HepG2 (cell line): ENCODE data around the gene DHX58. TPM values are rescaled to one million over a fixed set of nuclear protein-coding genes. Genes with fewer than 3 reads are reported as not detected.
A peak's percentile ranks its signal among the peaks of the same experiment; 100 is the strongest.

Source experiments
- ATF7 ChIP-seq, 2 experiments: fragments of 450-650 bp in 1 of 2; sonication (generic) in 1 of 2; formaldehyde crosslinking in 1 of 2; IDR thresholded peaks; 2 replicates each; pipeline versions ENCODE4 v1.4.0 to v1.6.1; 2016 to 2020; ENCODE audit warnings: antibody characterized with exemption in 1 of 2, mild to moderate bottlenecking in 1 of 2, missing genetic modification reagents in 1 of 2
- CHCHD3 ChIP-seq: sonication (generic); formaldehyde crosslinking; IDR thresholded peaks from 2 replicates; pipeline ENCODE4 v1.8.0; 2022; ENCODE audit warnings: mild to moderate bottlenecking, missing genetic modification reagents, moderate library complexity
- CHD2 ChIP-seq: IDR thresholded peaks from 2 replicates; pipeline ENCODE4 v1.6.1; 2011; ENCODE audit warnings: low read depth, low read length, improper control_type of control experiment
- EED ChIP-seq: sonication (generic); formaldehyde crosslinking; IDR thresholded peaks from 2 replicates; pipeline ENCODE4 v1.5.0; 2020; ENCODE audit warnings: mild to moderate bottlenecking, missing genetic modification reagents
- KLF6 ChIP-seq: IDR thresholded peaks from 2 replicates; pipeline ENCODE4 v1.8.0; 2016; ENCODE audit warnings: missing biosample characterization, missing genetic modification reagents
- MNT ChIP-seq: fragments of 450-650 bp; IDR thresholded peaks from 2 replicates; pipeline ENCODE4 v1.6.1; 2016
- PITX1 ChIP-seq: sonication (generic); formaldehyde crosslinking; IDR thresholded peaks from 2 replicates; pipeline ENCODE4 v1.5.1; 2020; ENCODE audit warnings: mild to moderate bottlenecking, missing genetic modification reagents
- RAD21 ChIP-seq: fragments of 450-650 bp; formaldehyde crosslinking; IDR thresholded peaks from 2 replicates; pipeline ENCODE4 v1.5.0; 2020; ENCODE audit warnings: mild to moderate bottlenecking
- RXRA ChIP-seq: sonication (generic); formaldehyde crosslinking; IDR thresholded peaks from 2 replicates; pipeline ENCODE4 v1.5.1; 2020; ENCODE audit warnings: missing genetic modification reagents
- ZNF367 ChIP-seq: sonication (generic); formaldehyde crosslinking; IDR thresholded peaks from 2 replicates; pipeline ENCODE4 v1.4.0; 2020; ENCODE audit warnings: missing genetic modification reagents, borderline replicate concordance
- ZNF430 ChIP-seq: sonication (generic); formaldehyde crosslinking; IDR thresholded peaks from 2 replicates; pipeline ENCODE4 v1.9.0; 2021; ENCODE audit warnings: mild to moderate bottlenecking, missing genetic modification reagents
- ZNF746 ChIP-seq: sonication (generic); formaldehyde crosslinking; IDR thresholded peaks from 2 replicates; pipeline ENCODE4 v1.8.0; 2022; ENCODE audit warnings: mild to moderate bottlenecking, missing genetic modification reagents
- polyA plus RNA-seq, 8 experiments: library from polyadenylated mRNA; depleted of rRNA in 3 of 8; stranded (reverse) in 7 of 8; unstranded in 1 of 8; fragments of >200 nt; fragmentation: Illumina TruSeq in 4 of 8; extraction: Trizol in 4 of 8; gene quantifications; 2 replicates each; pipeline versions ENCODE4 v1.2.1 to v1.2.3, GENCODE V29; 2011 to 2016; ENCODE audit warnings: low read depth in 4 of 8, missing spikeins in 1 of 8, mixed read lengths in 1 of 8; ENCODE audit not compliant: insufficient read depth in 1 of 8
- total RNA-seq, 5 experiments: library from RNA; depleted of rRNA; stranded (reverse); fragments of >200 nt; fragmentation: Illumina TruSeq; extraction: Trizol; gene quantifications; 2 replicates each; pipeline ENCODE4 v1.2.3, GENCODE V29; 2016; ENCODE audit warnings: low read depth in 1 of 5
- TF ChIP-seq, protein P1 (sequence below): sonication (generic); formaldehyde crosslinking; IDR thresholded peaks from 2 replicates; pipeline ENCODE4 v1.5.0; 2020; ENCODE audit warnings: missing genetic modification reagents
- TF ChIP-seq, protein P2 (sequence below): sonication (generic); formaldehyde crosslinking; IDR thresholded peaks from 2 replicates; pipeline ENCODE4 v1.4.0; 2020; ENCODE audit warnings: mild to moderate bottlenecking, missing genetic modification reagents
- TF ChIP-seq, protein P3 (sequence below): sonication (generic); formaldehyde crosslinking; IDR thresholded peaks from 2 replicates; pipeline ENCODE4 v1.5.1; 2020; ENCODE audit warnings: missing genetic modification reagents, mild to moderate bottlenecking, borderline replicate concordance

DHX58 gene
- total and polyA plus RNA-seq, 2 of the 13 experiments (the other 11 are each of a cell fraction or from before 2014, with no cell fraction given), result 6.7 to 7.8 TPM

DNA sequence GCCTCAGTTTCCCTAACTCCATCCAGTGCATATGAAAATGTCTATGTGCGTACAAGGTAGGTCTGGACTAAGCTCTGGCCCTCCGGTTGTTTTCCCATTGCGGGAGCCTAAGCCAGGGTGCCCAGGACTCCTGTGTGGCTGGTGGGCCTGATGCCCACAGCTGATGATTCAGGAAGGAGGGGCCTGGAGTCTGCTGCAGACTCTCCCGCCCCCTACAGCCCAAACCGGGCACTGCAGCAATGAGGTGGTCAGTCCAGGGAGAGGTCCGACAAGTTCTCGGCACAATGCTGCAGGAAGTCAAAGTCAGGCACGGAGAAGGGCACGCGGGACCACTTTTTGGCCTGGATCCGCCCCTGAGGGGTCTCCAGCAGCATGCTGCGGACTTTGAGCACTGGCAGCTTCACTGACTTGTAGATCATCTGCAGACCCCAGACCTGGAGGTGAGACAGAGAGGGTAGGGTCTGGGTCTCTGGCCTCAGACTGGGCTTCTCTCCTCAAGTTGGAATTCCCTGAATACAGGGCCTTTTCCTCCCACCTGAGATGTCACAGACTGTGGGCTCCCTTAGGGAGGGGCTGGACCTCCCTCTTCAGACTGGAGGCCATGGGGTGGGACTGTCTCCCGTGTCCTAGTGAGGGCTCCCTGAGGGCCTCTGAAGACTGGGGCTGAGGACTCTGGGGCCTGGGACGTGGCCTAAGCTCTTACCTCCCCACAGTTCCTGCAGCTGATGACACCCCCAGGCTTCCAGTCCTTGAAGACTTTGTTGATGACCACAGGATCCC is 10.8 kb downstream of the DHX58 start (continued):
- TF ChIP-seq RXRA (CRISPR knock-in tag), result 0 out of 2 replicates have a peak, but pooled peaks have one; percentile 17
- TF ChIP-seq CHCHD3 (CRISPR knock-in tag), result 0 out of 2 replicates have a peak, but pooled peaks have one; percentile 27
- TF ChIP-seq, protein P1, sequence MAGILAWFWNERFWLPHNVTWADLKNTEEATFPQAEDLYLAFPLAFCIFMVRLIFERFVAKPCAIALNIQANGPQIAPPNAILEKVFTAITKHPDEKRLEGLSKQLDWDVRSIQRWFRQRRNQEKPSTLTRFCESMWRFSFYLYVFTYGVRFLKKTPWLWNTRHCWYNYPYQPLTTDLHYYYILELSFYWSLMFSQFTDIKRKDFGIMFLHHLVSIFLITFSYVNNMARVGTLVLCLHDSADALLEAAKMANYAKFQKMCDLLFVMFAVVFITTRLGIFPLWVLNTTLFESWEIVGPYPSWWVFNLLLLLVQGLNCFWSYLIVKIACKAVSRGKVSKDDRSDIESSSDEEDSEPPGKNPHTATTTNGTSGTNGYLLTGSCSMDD (CRISPR knock-in tag), result no peak
- TF ChIP-seq RAD21 (CRISPR knock-in tag), result peak; percentile 97
- TF ChIP-seq, protein P2, sequence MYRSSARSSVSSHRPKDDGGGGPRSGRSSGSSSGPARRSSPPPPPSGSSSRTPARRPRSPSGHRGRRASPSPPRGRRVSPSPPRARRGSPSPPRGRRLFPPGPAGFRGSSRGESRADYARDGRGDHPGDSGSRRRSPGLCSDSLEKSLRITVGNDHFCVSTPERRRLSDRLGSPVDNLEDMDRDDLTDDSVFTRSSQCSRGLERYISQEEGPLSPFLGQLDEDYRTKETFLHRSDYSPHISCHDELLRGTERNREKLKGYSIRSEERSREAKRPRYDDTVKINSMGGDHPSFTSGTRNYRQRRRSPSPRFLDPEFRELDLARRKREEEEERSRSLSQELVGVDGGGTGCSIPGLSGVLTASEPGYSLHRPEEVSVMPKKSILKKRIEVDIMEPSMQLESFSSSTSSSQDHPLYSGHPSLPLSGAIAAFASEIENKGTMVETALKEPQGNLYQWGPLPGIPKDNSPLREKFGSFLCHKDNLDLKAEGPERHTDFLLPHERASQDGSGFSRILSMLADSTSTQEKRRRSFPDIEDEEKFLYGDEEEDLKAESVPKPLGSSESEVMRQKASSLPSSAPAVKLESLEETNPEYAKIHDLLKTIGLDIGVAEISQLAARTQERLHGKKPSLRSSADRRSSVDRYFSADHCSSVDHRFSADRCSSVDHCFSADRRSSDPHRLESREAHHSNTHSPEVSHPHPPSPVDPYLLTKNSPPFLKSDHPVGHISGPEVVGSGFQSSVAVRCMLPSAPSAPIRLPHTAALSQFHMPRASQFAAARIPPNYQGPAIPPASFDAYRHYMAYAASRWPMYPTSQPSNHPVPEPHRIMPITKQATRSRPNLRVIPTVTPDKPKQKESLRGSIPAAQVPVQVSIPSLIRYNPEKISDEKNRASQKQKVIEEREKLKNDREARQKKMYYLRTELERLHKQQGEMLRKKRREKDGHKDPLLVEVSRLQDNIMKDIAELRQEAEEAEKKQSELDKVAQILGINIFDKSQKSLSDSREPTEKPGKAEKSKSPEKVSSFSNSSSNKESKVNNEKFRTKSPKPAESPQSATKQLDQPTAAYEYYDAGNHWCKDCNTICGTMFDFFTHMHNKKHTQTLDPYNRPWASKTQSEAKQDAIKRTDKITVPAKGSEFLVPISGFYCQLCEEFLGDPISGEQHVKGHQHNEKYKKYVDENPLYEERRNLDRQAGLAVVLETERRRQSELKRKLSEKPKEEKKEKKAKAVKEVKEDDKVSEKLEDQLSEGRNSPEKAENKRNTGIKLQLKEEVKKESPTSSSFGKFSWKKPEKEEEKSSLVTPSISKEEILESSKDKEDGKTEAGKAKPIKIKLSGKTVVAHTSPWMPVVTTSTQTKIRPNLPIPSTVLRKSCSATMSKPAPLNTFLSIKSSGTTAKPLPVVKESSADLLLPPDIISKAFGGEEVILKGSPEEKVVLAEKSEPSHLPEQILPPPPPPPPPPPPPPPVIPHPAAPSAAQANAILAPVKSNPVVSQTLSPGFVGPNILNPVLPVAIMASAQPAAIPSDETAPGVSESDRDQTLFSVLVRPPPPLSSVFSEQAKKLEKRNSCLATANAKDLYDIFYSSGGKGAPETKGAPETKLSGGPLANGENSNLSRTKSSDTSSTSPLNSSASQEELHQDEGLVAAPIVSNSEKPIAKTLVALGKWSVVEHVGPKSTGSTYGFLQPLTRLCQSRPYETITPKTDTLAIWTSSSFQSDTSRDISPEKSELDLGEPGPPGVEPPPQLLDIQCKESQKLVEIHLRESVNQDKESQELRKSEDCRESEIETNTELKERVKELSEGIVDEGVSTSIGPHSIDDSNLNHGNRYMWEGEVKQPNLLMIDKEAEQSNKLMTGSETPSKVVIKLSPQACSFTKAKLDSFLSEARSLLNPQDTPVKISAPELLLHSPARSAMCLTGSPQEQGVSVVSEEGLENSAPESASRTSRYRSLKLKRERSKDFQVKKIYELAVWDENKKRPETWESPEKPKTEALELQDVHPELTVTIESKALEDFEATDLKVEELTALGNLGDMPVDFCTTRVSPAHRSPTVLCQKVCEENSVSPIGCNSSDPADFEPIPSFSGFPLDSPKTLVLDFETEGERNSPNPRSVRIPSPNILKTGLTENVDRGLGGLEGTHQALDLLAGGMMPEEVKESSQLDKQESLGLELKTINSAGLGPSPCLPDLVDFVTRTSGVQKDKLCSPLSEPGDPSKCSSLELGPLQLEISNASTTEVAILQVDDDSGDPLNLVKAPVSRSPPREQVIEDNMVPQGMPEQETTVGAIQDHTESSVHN (CRISPR knock-in tag), result peak; percentile 25; the same call in 1 of the 2 replicates
- TF ChIP-seq KLF6 (CRISPR knock-in tag), result no peak
- TF ChIP-seq ZNF746 (CRISPR knock-in tag), result no peak
- TF ChIP-seq ZNF430 (CRISPR knock-in tag), result no peak
- TF ChIP-seq, protein P3, sequence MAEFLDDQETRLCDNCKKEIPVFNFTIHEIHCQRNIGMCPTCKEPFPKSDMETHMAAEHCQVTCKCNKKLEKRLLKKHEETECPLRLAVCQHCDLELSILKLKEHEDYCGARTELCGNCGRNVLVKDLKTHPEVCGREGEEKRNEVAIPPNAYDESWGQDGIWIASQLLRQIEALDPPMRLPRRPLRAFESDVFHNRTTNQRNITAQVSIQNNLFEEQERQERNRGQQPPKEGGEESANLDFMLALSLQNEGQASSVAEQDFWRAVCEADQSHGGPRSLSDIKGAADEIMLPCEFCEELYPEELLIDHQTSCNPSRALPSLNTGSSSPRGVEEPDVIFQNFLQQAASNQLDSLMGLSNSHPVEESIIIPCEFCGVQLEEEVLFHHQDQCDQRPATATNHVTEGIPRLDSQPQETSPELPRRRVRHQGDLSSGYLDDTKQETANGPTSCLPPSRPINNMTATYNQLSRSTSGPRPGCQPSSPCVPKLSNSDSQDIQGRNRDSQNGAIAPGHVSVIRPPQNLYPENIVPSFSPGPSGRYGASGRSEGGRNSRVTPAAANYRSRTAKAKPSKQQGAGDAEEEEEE (CRISPR knock-in tag), result no peak
- TF ChIP-seq CHD2, result no peak
- TF ChIP-seq MNT, result no peak
- no peak for TF ChIP-seq ZNF367 (CRISPR knock-in tag)
- TF ChIP-seq EED (CRISPR knock-in tag), result no peak
- 0 out of 2 replicates have a peak, but pooled peaks have one; percentile 20 for TF ChIP-seq PITX1 (CRISPR knock-in tag)
- no peak for TF ChIP-seq ATF7 (IDR thresholded peaks at IDR 0.05)
- TF ChIP-seq ATF7 (CRISPR knock-in tag; IDR thresholded peaks at IDR 0.05), result no peak
